ENCODE data around the gene MBLAC1.

GRCh38 chr7:100109521-100110163 lies 17.1 kb upstream of the MBLAC1 start:
- TF ChIP-seq CTCF (IDR thresholded peaks at IDR 0.05), result no peak
- no peak for TF ChIP-seq POLR2A (IDR thresholded peaks at IDR 0.05)
